GM19193 (cell line): Measurements from ENCODE around the gene DNAJC1.

Source experiments
- POLR2A ChIP-seq: IDR thresholded peaks from 4 replicates; pipeline ENCODE4 v1.6.1; 2011; ENCODE audit not compliant: insufficient read depth, insufficient read length; ENCODE audit errors: extremely low read depth

Gene DNAJC1

DNA sequence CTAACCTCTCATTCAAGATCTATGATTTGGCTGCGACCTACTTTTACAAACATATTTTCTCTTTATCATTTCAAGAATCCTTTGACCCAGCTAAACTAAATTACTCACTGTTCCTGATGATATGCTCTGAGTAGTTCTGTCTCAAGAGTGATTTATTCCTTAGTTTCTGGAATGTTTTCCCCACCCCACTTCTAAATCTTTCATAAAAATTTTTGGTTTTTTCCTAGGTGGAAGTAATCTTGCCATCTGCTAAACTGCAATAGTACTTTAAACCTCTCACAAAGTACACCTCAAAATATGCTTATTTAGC lies 170.8 kb downstream of the DNAJC1 start:
- no peak for TF ChIP-seq POLR2A

DNA sequence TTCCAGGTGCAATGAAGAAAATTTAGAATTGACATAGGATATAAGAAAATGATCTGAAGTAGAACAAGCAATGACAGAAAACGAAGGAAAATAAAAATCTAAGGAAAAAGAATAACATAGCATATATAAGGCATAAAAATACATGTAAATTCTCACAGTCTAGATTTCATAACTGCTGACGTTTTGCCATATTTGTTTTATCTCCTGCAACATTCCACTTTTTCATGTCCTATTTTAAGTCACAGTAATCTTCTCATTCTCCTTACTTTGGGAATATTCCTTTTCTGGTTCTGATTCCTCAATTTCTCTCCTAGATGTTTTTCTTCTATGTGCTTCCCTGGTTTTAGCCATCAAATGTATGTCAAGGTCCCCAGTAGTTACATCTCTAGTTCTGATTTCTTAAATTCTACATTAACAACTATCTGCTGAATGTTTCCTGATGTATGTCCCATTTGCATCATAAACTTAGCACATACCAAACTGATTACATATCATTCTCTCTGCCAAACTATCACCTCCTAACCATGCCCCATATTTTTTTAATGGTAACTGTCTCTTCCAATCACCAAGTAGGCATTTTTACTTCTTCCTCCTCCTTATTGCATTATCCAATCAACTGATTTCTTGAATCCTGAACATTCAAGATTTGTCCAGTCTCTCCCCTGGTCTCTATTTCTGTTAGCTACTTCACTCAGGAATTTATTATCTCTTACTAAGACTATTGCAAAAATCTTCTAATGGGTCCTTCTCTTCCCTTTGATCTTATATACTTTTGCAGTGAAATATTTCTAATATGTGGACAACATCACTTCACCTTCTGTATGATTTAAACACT lies 171.3 kb downstream of the DNAJC1 start:
- TF ChIP-seq POLR2A: no peak

DNA sequence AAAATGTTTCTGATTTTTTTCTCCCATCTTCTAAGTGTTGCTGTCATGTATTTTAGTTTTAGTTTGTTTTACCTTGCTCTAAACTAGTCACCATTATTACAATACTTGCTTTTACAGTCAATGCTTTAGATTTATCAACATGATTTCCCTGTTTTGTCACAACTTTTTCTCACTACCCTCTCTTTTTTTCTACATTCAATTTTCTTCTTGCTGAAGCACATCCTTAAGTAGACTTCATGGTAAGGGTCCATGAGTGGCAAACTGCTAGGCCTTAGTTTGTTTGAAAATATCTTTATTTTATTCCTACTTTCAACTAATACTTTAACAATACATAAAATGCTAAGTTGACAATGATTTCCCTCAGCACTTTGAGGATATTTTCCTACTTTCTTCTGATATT lies 173.5 kb downstream of the DNAJC1 start:
- no peak for TF ChIP-seq POLR2A

DNA sequence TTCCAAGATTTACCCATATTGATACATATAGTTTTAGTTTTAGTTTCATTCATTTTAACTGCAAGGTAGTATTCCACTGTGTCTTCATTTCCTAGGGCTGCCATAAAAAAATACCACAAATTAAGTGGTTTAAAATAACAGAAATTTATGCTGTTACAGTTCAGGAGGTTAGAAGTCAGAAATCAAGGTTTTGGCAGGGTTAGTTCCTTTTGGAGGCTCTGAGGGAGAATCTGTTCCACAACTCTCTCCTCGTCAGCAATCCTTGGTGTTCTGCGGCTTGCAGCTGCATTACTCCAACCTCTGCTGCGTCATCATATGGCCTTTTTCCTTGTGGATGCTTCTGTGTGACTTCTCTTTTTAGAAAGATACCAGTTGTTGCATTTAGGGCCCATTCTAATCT lies 176.2 kb downstream of the DNAJC1 start:
- no peak for TF ChIP-seq POLR2A

GRCh38 chr10:21826725-21827124 lies 176.8 kb downstream of the DNAJC1 start:
- TF ChIP-seq POLR2A: no peak

- no peak for TF ChIP-seq POLR2A
Observed at GRCh38 chr10:21825345-21825744, 178.2 kb downstream of the DNAJC1 start.

DNA sequence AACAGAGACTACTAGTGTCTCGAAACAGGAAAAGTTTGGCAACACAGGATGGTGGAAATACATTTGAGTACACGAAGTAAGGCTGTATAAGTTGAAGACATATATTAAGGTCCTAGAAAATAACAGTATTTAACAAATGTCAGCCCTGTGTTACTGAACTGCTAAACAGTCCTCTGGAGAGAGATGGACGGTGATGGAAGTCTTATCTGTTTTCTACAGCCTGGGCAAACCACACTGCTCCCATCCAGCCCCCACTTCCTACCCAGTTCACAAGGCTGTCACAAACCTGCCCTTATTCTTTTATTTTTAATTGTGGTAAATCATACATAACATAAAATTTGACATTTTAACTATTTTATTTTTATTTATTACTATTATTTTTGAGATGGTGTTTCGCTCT lies 179.1 kb downstream of the DNAJC1 start:
- no peak for TF ChIP-seq POLR2A

DNA sequence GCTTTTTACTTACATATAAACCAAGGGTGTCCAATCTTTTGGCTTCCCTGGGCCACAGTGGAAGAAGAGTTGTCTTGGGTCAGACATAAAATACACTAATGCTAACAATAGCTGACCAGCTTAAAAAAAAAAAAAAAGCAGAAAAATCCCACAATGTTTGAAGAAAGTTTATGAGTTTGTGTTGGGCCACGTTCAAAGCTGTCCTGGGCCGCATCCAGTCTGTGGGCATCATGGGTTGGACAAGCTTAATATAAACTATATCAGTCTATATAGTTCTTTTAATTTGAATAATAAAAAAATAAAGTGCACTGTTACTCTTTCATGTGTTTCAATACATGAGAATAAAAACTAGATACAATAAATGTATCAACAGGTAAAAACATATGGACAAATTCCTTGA lies 179.9 kb downstream of the DNAJC1 start:
- TF ChIP-seq POLR2A: no peak

DNA sequence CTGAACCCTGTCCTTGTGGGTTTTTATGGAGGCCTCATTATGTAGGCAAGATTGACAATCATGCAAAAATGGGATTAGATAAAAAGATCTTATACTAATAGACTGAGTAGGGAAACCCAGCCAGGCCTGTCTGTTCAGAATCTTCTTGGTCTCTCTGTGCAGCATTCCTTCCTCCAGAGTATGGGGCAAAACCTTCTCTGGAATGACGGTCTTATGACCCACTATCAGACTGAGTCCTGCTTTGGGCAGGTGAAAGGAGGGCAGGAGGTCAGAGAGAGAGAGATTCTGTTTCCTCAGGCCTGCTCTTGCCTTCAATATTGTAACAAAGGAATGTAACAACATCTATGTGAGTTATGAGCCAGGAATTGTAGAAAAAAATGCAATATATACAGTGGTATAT lies 182.6 kb downstream of the DNAJC1 start:
- TF ChIP-seq POLR2A: no peak

DNA sequence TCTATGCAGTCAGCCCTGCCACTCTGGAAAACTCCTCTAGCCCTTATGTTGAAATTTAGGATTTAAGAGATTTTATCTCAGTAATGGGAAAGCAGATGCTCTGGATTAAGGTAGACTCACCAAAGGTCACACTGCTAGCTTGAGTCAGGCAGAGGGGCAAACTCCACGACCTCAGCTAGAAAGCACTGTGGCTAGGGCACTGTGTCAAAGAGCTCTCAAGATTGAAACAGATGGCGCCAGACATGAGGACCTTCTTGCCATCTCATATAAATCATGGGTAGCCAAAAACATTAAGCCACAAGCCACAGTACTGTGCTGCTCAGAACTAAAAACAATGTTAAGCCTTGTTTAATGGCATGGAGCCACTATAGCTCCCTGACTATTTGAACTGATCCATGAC lies 188.7 kb downstream of the DNAJC1 start:
- TF ChIP-seq POLR2A: no peak

DNA sequence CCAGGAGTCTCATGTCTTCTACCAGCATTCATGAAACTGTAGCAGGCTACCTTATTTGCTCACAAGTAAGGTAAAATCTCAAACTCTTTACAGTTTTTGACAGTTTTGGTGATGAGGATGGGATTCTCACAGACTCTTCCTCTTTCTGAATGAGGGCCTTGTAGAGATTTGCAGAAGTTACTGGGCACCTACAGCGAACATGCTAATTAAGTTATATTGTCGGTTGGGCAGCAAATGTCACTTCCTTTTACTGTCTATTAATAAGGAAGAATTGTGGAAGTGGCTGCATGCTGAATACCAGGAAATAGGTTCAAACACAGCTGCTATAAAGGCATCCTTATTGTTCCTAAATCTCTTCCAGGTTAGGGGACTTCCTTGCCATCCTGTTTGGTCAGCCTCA lies 189.6 kb downstream of the DNAJC1 start:
- no peak for TF ChIP-seq POLR2A

DNA sequence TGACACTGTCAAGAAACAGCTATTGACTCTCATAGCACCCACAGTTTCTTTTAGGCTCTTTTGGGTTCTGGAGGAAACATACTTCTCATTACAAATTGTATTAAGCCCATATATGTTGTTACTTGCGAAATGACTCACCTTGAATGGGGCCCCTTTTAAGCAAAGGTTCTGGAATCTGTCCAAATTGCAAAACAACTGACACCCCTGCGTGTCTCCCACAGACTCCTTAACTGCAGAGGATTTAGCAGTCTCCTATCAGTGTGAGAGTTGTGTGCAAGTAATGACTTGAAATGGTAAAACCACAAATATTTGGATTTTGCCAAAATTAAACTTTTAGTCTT lies 192.3 kb downstream of the DNAJC1 start:
- TF ChIP-seq POLR2A: no peak

GRCh38 chr10:21810582-21811244 lies 192.8 kb downstream of the DNAJC1 start:
- no peak for TF ChIP-seq POLR2A

DNA sequence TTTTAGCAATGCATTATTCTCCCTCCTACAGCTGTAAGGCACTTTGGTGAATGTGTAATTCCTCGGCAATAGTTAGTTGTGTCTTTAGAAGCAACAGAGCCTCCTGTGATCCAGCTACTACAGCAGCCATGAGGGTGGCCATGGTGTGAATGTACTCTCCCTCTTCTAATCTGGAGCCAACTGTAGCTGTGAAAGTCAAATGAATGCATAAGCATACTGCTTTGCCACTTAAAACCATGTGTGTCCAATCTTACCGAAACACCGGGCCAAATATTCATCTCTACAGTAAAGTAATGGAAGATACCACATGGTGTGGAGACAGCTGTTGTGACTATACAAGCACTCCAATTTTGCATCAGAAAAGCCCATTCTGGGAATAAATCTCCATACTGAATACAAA lies 195.0 kb downstream of the DNAJC1 start:
- TF ChIP-seq POLR2A: no peak

GRCh38 chr10:21807180-21807579 lies 196.3 kb downstream of the DNAJC1 start:
- no peak for TF ChIP-seq POLR2A

GRCh38 chr10:21803374-21803773 lies 200.2 kb downstream of the DNAJC1 start:
- TF ChIP-seq POLR2A: no peak
